ENCODE measurements around the gene TEX2. TPM values are rescaled to one million over a fixed set of nuclear protein-coding genes. Genes with fewer than 3 reads are reported as not detected.

TEX2 gene
- polyA plus RNA-seq, 3 donors from 2014 or later = 4.7 to 8.1 (median 6.3) TPM

- Mint-ChIP-seq H3K27me3 (ENCODE audit: low read depth in 3 of 3) (peaks cover 0 to 5% (median 0%) of the 10 kb centered on the region in 3 donors), H3K4me1 (peaks cover 35 to 65% of the 10 kb centered on the region in 2 donors), H3K27ac (peak overlapping the region in 1 of 6 donors; percentile 16), H3K36me3 (peaks cover 0 to 8% (median 3%) of the 10 kb centered on the region in 3 donors), H3K4me3 (no peak overlapping the region), H3K9me3 (no peaks in the 10 kb centered on the region)
- DNase-seq = no peak
These were observed 147.9 kb downstream of the TEX2 start for GRCh38 chr17:64115043-64115698.

GRCh38 chr17:64113006-64113405, 150.1 kb downstream of the TEX2 start:
- Mint-ChIP-seq H3K4me1 (peaks cover 38 to 71% of the 10 kb centered on the region in 2 donors), H3K36me3 (peaks cover 0 to 8% (median 3%) of the 10 kb centered on the region in 3 donors), H3K27me3 (ENCODE audit: low read depth in 3 of 3) (peaks cover 0 to 3% (median 0%) of the 10 kb centered on the region in 3 donors), H3K4me3 (no peak overlapping the region), H3K9me3 (no peaks in the 10 kb centered on the region), H3K27ac (peak overlapping the region in 1 of 6 donors; percentile 19)
- DNase-seq = no peak

- H3K4me1 Mint-ChIP-seq = peaks cover 46 to 74% of the 10 kb centered on the region in 2 donors
- no peak for DNase-seq
- H3K36me3 Mint-ChIP-seq = peaks cover 0 to 5% (median 3%) of the 10 kb centered on the region in 3 donors
- no peak overlapping the region for H3K27ac Mint-ChIP-seq
- H3K27me3 Mint-ChIP-seq (ENCODE audit: low read depth in 3 of 3) = peaks cover 0 to 5% (median 0%) of the 10 kb centered on the region in 3 donors
- no peaks in the 10 kb centered on the region for H3K9me3 Mint-ChIP-seq
- H3K4me3 Mint-ChIP-seq = no peak overlapping the region
These were observed 151.2 kb downstream of the TEX2 start for GRCh38 chr17:64111831-64112230.

GRCh38 chr17:64110379-64111152, 152.5 kb downstream of the TEX2 start:
- Mint-ChIP-seq H3K27ac (peak overlapping the region in 1 of 6 donors; percentile 9), H3K9me3 (no peaks in the 10 kb centered on the region), H3K4me3 (no peak overlapping the region), H3K27me3 (ENCODE audit: low read depth in 3 of 3) (peaks cover 0 to 6% (median 0%) of the 10 kb centered on the region in 3 donors), H3K36me3 (peaks cover 0 to 5% (median 3%) of the 10 kb centered on the region in 3 donors), H3K4me1 (peaks cover 51 to 76% of the 10 kb centered on the region in 2 donors)
- DNase-seq = no peak

GRCh38 chr17:64109400-64109799, 153.7 kb downstream of the TEX2 start:
- Mint-ChIP-seq H3K27ac (peak overlapping the region in 5 of 6 donors; percentile 13 to 72 (median 43)), H3K4me3 (no peak overlapping the region)

GRCh38 chr17:64107500-64108236, 155.4 kb downstream of the TEX2 start:
- Mint-ChIP-seq H3K4me1 (peaks cover 52 to 72% of the 10 kb centered on the region in 2 donors), H3K4me3 (peak overlapping the region in 2 of 5 donors; percentile 5 to 15), H3K27me3 (ENCODE audit: low read depth in 3 of 3) (peaks cover 0 to 5% (median 0%) of the 10 kb centered on the region in 3 donors)

More at GRCh38 chr17:64109400-64109799, 153.7 kb downstream of the TEX2 start:
- DNase-seq = no peak
- H3K9me3 Mint-ChIP-seq = no peaks in the 10 kb centered on the region
- H3K27me3 Mint-ChIP-seq (ENCODE audit: low read depth in 3 of 3) = peaks cover 0 to 5% (median 0%) of the 10 kb centered on the region in 3 donors
- H3K4me1 Mint-ChIP-seq = peaks cover 41 to 64% of the 10 kb centered on the region in 2 donors
- peaks cover 0 to 5% (median 3%) of the 10 kb centered on the region in 3 donors for H3K36me3 Mint-ChIP-seq

GRCh38 chr17:64106918-64107317, 156.1 kb downstream of the TEX2 start:
- Mint-ChIP-seq H3K4me1 (peaks cover 56 to 74% of the 10 kb centered on the region in 2 donors), H3K27me3 (ENCODE audit: low read depth in 3 of 3) (peaks cover 0 to 5% (median 0%) of the 10 kb centered on the region in 3 donors), H3K27ac (peak overlapping the region; percentile 10 to 93 (median 69)), H3K9me3 (no peaks in the 10 kb centered on the region), H3K36me3 (peaks cover 0 to 8% (median 3%) of the 10 kb centered on the region in 3 donors), H3K4me3 (peak overlapping the region in 1 of 5 donors; percentile 22)
- DNase-seq = no peak

More at GRCh38 chr17:64107500-64108236, 155.4 kb downstream of the TEX2 start:
- no peak for DNase-seq
- Mint-ChIP-seq H3K9me3 (no peaks in the 10 kb centered on the region), H3K27ac (peak overlapping the region; percentile 10 to 93 (median 68)), H3K36me3 (peaks cover 0 to 5% (median 4%) of the 10 kb centered on the region in 3 donors)

- Mint-ChIP-seq H3K27me3 (ENCODE audit: low read depth in 3 of 3) (peaks cover 0 to 5% (median 2%) of the 10 kb centered on the region in 3 donors), H3K4me3 (peak overlapping the region in 1 of 5 donors; percentile 18), H3K4me1 (peaks cover 48 to 58% of the 10 kb centered on the region in 2 donors)
These were observed 159.4 kb downstream of the TEX2 start for GRCh38 chr17:64103391-64104364.

GRCh38 chr17:64102627-64103390, 160.3 kb downstream of the TEX2 start:
- Mint-ChIP-seq H3K27me3 (ENCODE audit: low read depth in 3 of 3) (peaks cover 0 to 5% (median 2%) of the 10 kb centered on the region in 3 donors), H3K27ac (peak overlapping the region; percentile 14 to 71 (median 46)), H3K36me3 (peaks cover 0 to 11% (median 6%) of the 10 kb centered on the region in 3 donors), H3K4me1 (peaks cover 42 to 51% of the 10 kb centered on the region in 2 donors), H3K4me3 (peak overlapping the region in 1 of 5 donors; percentile 21), H3K9me3 (no peaks in the 10 kb centered on the region)
- no peak for DNase-seq

More at GRCh38 chr17:64103391-64104364, 159.4 kb downstream of the TEX2 start:
- no peak for DNase-seq
- Mint-ChIP-seq H3K27ac (peak overlapping the region in 4 of 6 donors; percentile 48 to 67 (median 62)), H3K36me3 (peaks cover 0 to 8% (median 6%) of the 10 kb centered on the region in 3 donors), H3K9me3 (no peaks in the 10 kb centered on the region)

GRCh38 chr17:64099543-64099942, 163.5 kb downstream of the TEX2 start:
- DNase-seq = no peak
- H3K27me3 Mint-ChIP-seq (ENCODE audit: low read depth in 3 of 3) = peaks cover 0 to 2% (median 0%) of the 10 kb centered on the region in 3 donors
- peaks cover 27 to 42% of the 10 kb centered on the region in 2 donors for H3K4me1 Mint-ChIP-seq
- peaks cover 11 to 37% (median 16%) of the 10 kb centered on the region in 3 donors for H3K36me3 Mint-ChIP-seq
- no peak overlapping the region for H3K4me3 Mint-ChIP-seq
- H3K9me3 Mint-ChIP-seq = no peaks in the 10 kb centered on the region
- H3K27ac Mint-ChIP-seq = no peak overlapping the region
